A549 (cell line): Measurements from ENCODE around the gene GPRIN2.
"Not testable (repeated sequence)": the region's sequence is repeated elsewhere in the genome, so short reads cannot be mapped to it uniquely, and the experiment has no call there.

Experiments
- CHD2 ChIP-seq: fragments of 150-350 bp; IDR thresholded peaks from 2 replicates; pipeline ENCODE4 v1.6.1; 2014; ENCODE audit warnings: low read length; ENCODE audit not compliant: partially characterized antibody
- CTCF ChIP-seq: fragments of >200 bp; sonication (Bioruptor Twin); formaldehyde crosslinking; IDR thresholded peaks from 3 replicates; pipeline ENCODE4 v1.5.1; 2016
- HOXB13 ChIP-seq: fragments of 250-450 bp; sonication (Bioruptor Pico); IDR thresholded peaks from 2 replicates; pipeline ENCODE4 v1.5.0; 2020; ENCODE audit warnings: low read depth, mild to moderate bottlenecking, moderate library complexity
- PHF8 ChIP-seq: fragments of 200-600 bp; sonication (generic); IDR thresholded peaks from 2 replicates; pipeline ENCODE4 v1.6.1; 2016; ENCODE audit warnings: low read depth, mild to moderate bottlenecking, antibody characterized with exemption, moderate library complexity, borderline replicate concordance
- POLR2A ChIP-seq: IDR thresholded peaks from 2 replicates; pipeline ENCODE4 v1.6.1; 2012; ENCODE audit warnings: mild to moderate bottlenecking, low read length
- RFX5 ChIP-seq: fragments of 450-650 bp; IDR thresholded peaks from 2 replicates; pipeline ENCODE4 v1.7.1; 2014; ENCODE audit warnings: antibody characterized with exemption, mild to moderate bottlenecking, moderate library complexity
- ZSCAN20 ChIP-seq: fragments of 250-450 bp; sonication (Bioruptor Pico); IDR thresholded peaks from 2 replicates; pipeline ENCODE4 v1.8.0; 2022; ENCODE audit warnings: mild to moderate bottlenecking, moderate library complexity
- TF ChIP-seq, protein P1 (sequence below): fragments of 200-600 bp; sonication (generic); IDR thresholded peaks from 2 replicates; pipeline ENCODE4 v1.6.1; 2016; ENCODE audit warnings: antibody characterized with exemption, mild to moderate bottlenecking, moderate library complexity

DNA sequence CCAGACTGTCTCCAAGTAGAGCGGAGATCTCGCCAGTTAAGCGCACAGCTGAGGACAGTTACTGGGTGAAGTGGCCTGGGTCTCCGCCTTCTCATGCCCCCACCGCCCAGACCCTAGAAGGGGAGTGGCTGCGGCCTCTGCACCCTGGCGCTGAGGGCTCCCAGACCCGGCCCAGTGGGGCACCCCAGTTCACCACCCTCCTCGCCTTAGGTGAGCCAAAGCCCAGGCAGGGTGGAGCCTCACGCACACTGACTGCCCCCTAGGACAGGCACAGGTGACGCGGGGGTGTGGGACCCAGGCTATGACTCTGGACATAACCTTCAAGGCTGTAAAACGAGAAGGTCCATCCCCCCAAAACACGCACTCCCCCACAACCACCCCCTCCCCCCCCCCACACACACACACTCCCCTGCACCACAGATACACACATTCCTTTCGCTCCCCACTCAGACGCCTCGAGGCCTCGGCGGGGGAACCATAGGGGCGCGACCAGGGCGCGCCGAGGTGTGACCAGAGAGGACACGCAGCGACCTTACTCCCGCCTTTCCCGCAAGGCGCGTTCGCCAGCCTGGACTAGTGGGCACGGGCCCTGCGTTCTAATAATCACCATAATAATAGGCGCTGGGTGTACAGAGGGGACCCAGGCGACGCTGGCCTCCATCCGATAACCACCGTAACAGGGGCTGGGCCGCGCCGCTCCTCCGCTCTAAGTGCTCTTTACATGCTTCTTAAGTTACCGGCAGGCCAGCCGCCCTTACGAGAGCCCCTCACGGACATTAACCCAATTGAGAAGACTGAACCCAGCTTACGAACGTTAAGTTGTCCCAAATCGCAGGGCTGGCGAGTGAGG lies 21.4 kb upstream of the GPRIN2 start:
- TF ChIP-seq, protein P1, sequence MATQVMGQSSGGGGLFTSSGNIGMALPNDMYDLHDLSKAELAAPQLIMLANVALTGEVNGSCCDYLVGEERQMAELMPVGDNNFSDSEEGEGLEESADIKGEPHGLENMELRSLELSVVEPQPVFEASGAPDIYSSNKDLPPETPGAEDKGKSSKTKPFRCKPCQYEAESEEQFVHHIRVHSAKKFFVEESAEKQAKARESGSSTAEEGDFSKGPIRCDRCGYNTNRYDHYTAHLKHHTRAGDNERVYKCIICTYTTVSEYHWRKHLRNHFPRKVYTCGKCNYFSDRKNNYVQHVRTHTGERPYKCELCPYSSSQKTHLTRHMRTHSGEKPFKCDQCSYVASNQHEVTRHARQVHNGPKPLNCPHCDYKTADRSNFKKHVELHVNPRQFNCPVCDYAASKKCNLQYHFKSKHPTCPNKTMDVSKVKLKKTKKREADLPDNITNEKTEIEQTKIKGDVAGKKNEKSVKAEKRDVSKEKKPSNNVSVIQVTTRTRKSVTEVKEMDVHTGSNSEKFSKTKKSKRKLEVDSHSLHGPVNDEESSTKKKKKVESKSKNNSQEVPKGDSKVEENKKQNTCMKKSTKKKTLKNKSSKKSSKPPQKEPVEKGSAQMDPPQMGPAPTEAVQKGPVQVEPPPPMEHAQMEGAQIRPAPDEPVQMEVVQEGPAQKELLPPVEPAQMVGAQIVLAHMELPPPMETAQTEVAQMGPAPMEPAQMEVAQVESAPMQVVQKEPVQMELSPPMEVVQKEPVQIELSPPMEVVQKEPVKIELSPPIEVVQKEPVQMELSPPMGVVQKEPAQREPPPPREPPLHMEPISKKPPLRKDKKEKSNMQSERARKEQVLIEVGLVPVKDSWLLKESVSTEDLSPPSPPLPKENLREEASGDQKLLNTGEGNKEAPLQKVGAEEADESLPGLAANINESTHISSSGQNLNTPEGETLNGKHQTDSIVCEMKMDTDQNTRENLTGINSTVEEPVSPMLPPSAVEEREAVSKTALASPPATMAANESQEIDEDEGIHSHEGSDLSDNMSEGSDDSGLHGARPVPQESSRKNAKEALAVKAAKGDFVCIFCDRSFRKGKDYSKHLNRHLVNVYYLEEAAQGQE = not testable (repeated sequence)
- TF ChIP-seq CTCF; HOXB13 (CRISPR knock-in tag); RFX5; POLR2A; PHF8; ZSCAN20 (CRISPR knock-in tag); CHD2: not testable (repeated sequence)
